H9 (cell line): ENCODE results near the gene RILPL2. TPM values are rescaled to one million over a fixed set of nuclear protein-coding genes. Genes with fewer than 3 reads are reported as not detected.

Source experiments
- DNase-seq: peaks from one replicate; pipeline ENCODE4 v3.0.0-alpha.2; 2017
- H2AFZ ChIP-seq: one replicate; pipeline ENCODE4 v1.6.1; 2013; ENCODE audit warnings: mild to moderate bottlenecking, low read length, control low read depth, moderate library complexity
- H2AK5ac ChIP-seq: 2 replicates; pipeline ENCODE4 v1.6.1; 2013; ENCODE audit warnings: low read length, control low read depth, mixed read lengths; ENCODE audit not compliant: insufficient read length
- H2BK120ac ChIP-seq: one replicate; pipeline ENCODE4 v1.6.1; 2013; ENCODE audit warnings: low read depth, mild to moderate bottlenecking, low read length, control low read depth, inconsistent platforms; ENCODE audit not compliant: poor library complexity, severe bottlenecking
- H2BK12ac ChIP-seq: 2 replicates; pipeline ENCODE4 v1.6.1; 2013; ENCODE audit warnings: low read length, control low read depth, mixed read lengths, low read depth; ENCODE audit not compliant: insufficient read length
- H2BK15ac ChIP-seq: 2 replicates; pipeline ENCODE4 v1.6.1; 2013; ENCODE audit warnings: low read depth, low read length, control low read depth
- H2BK20ac ChIP-seq: one replicate; pipeline ENCODE4 v1.6.1; 2013; ENCODE audit warnings: low read depth, mild to moderate bottlenecking, low read length, control low read depth, inconsistent platforms; ENCODE audit not compliant: poor library complexity, severe bottlenecking
- H2BK5ac ChIP-seq: 2 replicates; pipeline ENCODE4 v1.6.1; 2013; ENCODE audit warnings: low read length, control low read depth, mixed read lengths; ENCODE audit not compliant: insufficient read length
- H3K14ac ChIP-seq: 2 replicates; pipeline ENCODE4 v1.6.1; 2013; ENCODE audit warnings: low read length, control low read depth; ENCODE audit not compliant: insufficient read depth
- H3K18ac ChIP-seq: 2 replicates; pipeline ENCODE4 v1.6.1; 2013; ENCODE audit warnings: low read depth, mild to moderate bottlenecking, mixed read lengths, low read length, control low read depth; ENCODE audit not compliant: insufficient read length
- H3K23ac ChIP-seq: 2 replicates; pipeline ENCODE4 v1.6.1; 2013; ENCODE audit warnings: low read length, control low read depth, mixed read lengths, low read depth; ENCODE audit not compliant: insufficient read length
- H3K23me2 ChIP-seq: 2 replicates; pipeline ENCODE4 v1.6.1; 2013; ENCODE audit warnings: low read depth, mild to moderate bottlenecking, mixed read lengths, low read length, control low read depth; ENCODE audit not compliant: insufficient read length, poor library complexity, severe bottlenecking
- H3K27ac ChIP-seq: 2 replicates; pipeline ENCODE4 v1.5.1; 2013; ENCODE audit warnings: low read length, control low read depth, mixed read lengths, low read depth; ENCODE audit not compliant: insufficient read length
- H3K27me3 ChIP-seq: 2 replicates; pipeline ENCODE4 v1.6.1; 2013; ENCODE audit warnings: low read length, control low read depth, inconsistent platforms; ENCODE audit not compliant: insufficient read depth
- H3K4ac ChIP-seq: 2 replicates; pipeline ENCODE4 v1.6.1; 2013; ENCODE audit warnings: low read depth, mild to moderate bottlenecking, control low read depth, inconsistent platforms, low read length, moderate library complexity
- H3K4me1 ChIP-seq: 2 replicates; pipeline ENCODE4 v1.6.1; 2013; ENCODE audit warnings: low read length, control low read depth, inconsistent platforms; ENCODE audit not compliant: insufficient read depth
- H3K4me2 ChIP-seq: 2 replicates; pipeline ENCODE4 v1.6.1; 2013; ENCODE audit warnings: low read length, control low read depth, mixed read lengths; ENCODE audit not compliant: insufficient read length, insufficient read depth
- H3K56ac ChIP-seq: 2 replicates; pipeline ENCODE4 v1.6.1; 2013; ENCODE audit warnings: low read depth, mild to moderate bottlenecking, mixed read lengths, low read length, control low read depth; ENCODE audit not compliant: insufficient read length
- H3K79me1 ChIP-seq: 2 replicates; pipeline ENCODE4 v1.6.1; 2013; ENCODE audit warnings: low read depth, mild to moderate bottlenecking, moderate library complexity, low read length, control low read depth, inconsistent platforms; ENCODE audit not compliant: insufficient read depth, poor library complexity, severe bottlenecking
- H3K79me2 ChIP-seq: 2 replicates; pipeline ENCODE4 v1.6.1; 2013; ENCODE audit warnings: low read length, control low read depth, inconsistent platforms; ENCODE audit not compliant: insufficient read depth
- H3K9ac ChIP-seq: 2 replicates; pipeline ENCODE4 v1.6.1; 2013; ENCODE audit warnings: low read length, control low read depth, mixed read lengths; ENCODE audit not compliant: insufficient read length; ENCODE audit errors: extremely low read depth
- H3K9me3 ChIP-seq: one replicate; pipeline ENCODE4 v1.6.1; 2013; ENCODE audit warnings: low read depth, low read length, inconsistent platforms; ENCODE audit not compliant: control insufficient read depth
- H3T11ph ChIP-seq: one replicate; pipeline ENCODE4 v1.6.1; 2013; ENCODE audit warnings: mild to moderate bottlenecking, low read length, control low read depth, inconsistent platforms
- H4K20me1 ChIP-seq: one replicate; pipeline ENCODE4 v1.6.1; 2013; ENCODE audit not compliant: control insufficient read depth, insufficient read length, insufficient read depth
- H4K5ac ChIP-seq: 2 replicates; pipeline ENCODE4 v1.6.1; 2013; ENCODE audit warnings: low read depth, mild to moderate bottlenecking, mixed read lengths, low read length, control low read depth; ENCODE audit not compliant: insufficient read length
- H4K8ac ChIP-seq: replicated peaks from 2 replicates; pipeline ENCODE4 v1.6.1; 2013; ENCODE audit warnings: low read length, control low read depth, mixed read lengths, low read depth; ENCODE audit not compliant: insufficient read length
- H4K91ac ChIP-seq: 2 replicates; pipeline ENCODE4 v1.6.1; 2013; ENCODE audit warnings: low read depth, mild to moderate bottlenecking, moderate library complexity, mixed read lengths, low read length, control low read depth; ENCODE audit not compliant: insufficient read length
- H3K27ac Mint-ChIP-seq, 3 experiments: 2 replicates in 2 of 3; 3 replicates in 1 of 3; pipeline ENCODE4 v1.8.0; 2020 to 2021; ENCODE audit warnings: mixed read lengths in 3 of 3, mild to moderate bottlenecking in 1 of 3, moderate library complexity in 1 of 3
- H3K27me3 Mint-ChIP-seq: 2 replicates; pipeline ENCODE4 v1.8.0; 2021; ENCODE audit warnings: low read depth, mild to moderate bottlenecking, moderate library complexity, mixed read lengths
- H3K36me3 Mint-ChIP-seq, 3 experiments: 2 replicates in 2 of 3; 3 replicates in 1 of 3; pipeline ENCODE4 v1.8.0; 2020 to 2021; ENCODE audit warnings: low read depth in 3 of 3, mixed read lengths in 3 of 3; ENCODE audit not compliant: insufficient read depth in 1 of 3
- H3K4me1 Mint-ChIP-seq, 2 experiments: 2 replicates each; pipeline ENCODE4 v1.8.0; 2020; ENCODE audit warnings: mixed read lengths in 2 of 2
- H3K4me3 Mint-ChIP-seq, 2 experiments: 2 replicates in 1 of 2; 3 replicates in 1 of 2; pipeline ENCODE4 v1.8.0; 2020 to 2021; ENCODE audit warnings: mild to moderate bottlenecking in 2 of 2, mixed read lengths in 2 of 2, moderate library complexity in 1 of 2
- H3K9me3 Mint-ChIP-seq, 2 experiments: 2 replicates in 1 of 2; 3 replicates in 1 of 2; pipeline ENCODE4 v1.8.0; 2020; ENCODE audit warnings: mild to moderate bottlenecking in 2 of 2, mixed read lengths in 2 of 2, moderate library complexity in 1 of 2
- CTCF ChIP-seq: fragments of 200-600 bp; sonication (generic); conservative IDR thresholded peaks from 3 replicates; pipeline ENCODE4 v1.8.0; 2021; ENCODE audit warnings: antibody characterized with exemption, mild to moderate bottlenecking
- WGBS: extraction: QIAGEN DNeasy Blood & Tissue Kit; methylation state at CpG from one replicate; pipeline ENCODE4 v1.1.7; 2013; ENCODE audit warnings: missing lambda C conversion rate, low lambda C conversion rate, mixed read lengths; ENCODE audit not compliant: insufficient read length; ENCODE audit errors: extremely low coverage; 5-methylcytosine and 5-hydroxymethylcytosine counted together
- total RNA-seq: library from RNA; stranded (reverse); gene quantifications from 2 replicates; pipeline ENCODE4 v1.2.1, GENCODE V29; 2021

RILPL2 gene
- total RNA-seq, 1 experiment from 2014 or later, result 1.4 TPM

- H2BK12ac ChIP-seq, result no peak overlapping the region
- H2AK5ac ChIP-seq, result no peak overlapping the region
- no peak overlapping the region for H3K9ac ChIP-seq
- no peak for DNase-seq
- H3K27ac ChIP-seq, result no peak overlapping the region
- no peaks in the 10 kb centered on the region for H3K9me3 Mint-ChIP-seq
- no peaks in the 10 kb centered on the region for H3K4me1 ChIP-seq
- no peak overlapping the region for H2AFZ ChIP-seq
- no peaks in the 10 kb centered on the region for H4K20me1 ChIP-seq
- H2BK5ac ChIP-seq, result no peak overlapping the region
- H3K27me3 Mint-ChIP-seq, result no peaks in the 10 kb centered on the region
- H3K4ac ChIP-seq, result no peak overlapping the region
- H3K79me1 ChIP-seq, result no peaks in the 10 kb centered on the region
- TF ChIP-seq CTCF, result no peak
- H2BK20ac ChIP-seq, result no peak overlapping the region
- H4K91ac ChIP-seq, result no peak overlapping the region
- H4K5ac ChIP-seq, result no peak overlapping the region
- H3K27ac Mint-ChIP-seq, result no peak overlapping the region
- no peak overlapping the region for H2BK15ac ChIP-seq
- H3K36me3 Mint-ChIP-seq, result peaks cover 2 to 18% (median 8%) of the 10 kb centered on the region in 3 experiments; a peak in 5 of 7 replicates
- no peak overlapping the region for H3K23ac ChIP-seq
- no peak overlapping the region for H4K8ac ChIP-seq
- no peaks in the 10 kb centered on the region for H3K27me3 ChIP-seq
- H3K79me2 ChIP-seq, result no peaks in the 10 kb centered on the region
- no peaks in the 10 kb centered on the region for H3K9me3 ChIP-seq
- no peak overlapping the region for H3T11ph ChIP-seq
- H3K4me3 Mint-ChIP-seq, result no peak overlapping the region; a peak in 1 of 5 replicates
- H3K4me2 ChIP-seq, result no peak overlapping the region
- H3K18ac ChIP-seq, result no peak overlapping the region
- WGBS, result no CpG with 5 or more reads among the region's 10 CpGs
- H2BK120ac ChIP-seq, result no peak overlapping the region
- no peaks in the 10 kb centered on the region for H3K4me1 Mint-ChIP-seq
- no peak overlapping the region for H3K56ac ChIP-seq
- H3K14ac ChIP-seq, result no peak overlapping the region
- H3K23me2 ChIP-seq, result no peaks in the 10 kb centered on the region
These were observed 42.3 kb upstream of the RILPL2 start for GRCh38 chr12:123478762-123479161.
